Ishikawa (cell line): ENCODE data around the gene CEP95.

Source experiments
- CEBPB ChIP-seq: IDR thresholded peaks from 2 replicates; pipeline ENCODE4 v1.6.1; 2012
- CREB1 ChIP-seq: IDR thresholded peaks from 2 replicates; pipeline ENCODE4 v1.6.1; 2012; ENCODE audit warnings: low read depth
- EGR1 ChIP-seq: IDR thresholded peaks from 2 replicates; pipeline ENCODE4 v1.6.1; 2012
- EP300 ChIP-seq: IDR thresholded peaks from 2 replicates; pipeline ENCODE4 v1.6.1; 2012; ENCODE audit warnings: borderline replicate concordance
- FOXM1 ChIP-seq: IDR thresholded peaks from 2 replicates; pipeline ENCODE4 v1.6.1; 2012; ENCODE audit warnings: low read depth, borderline replicate concordance
- MAX ChIP-seq: IDR thresholded peaks from 2 replicates; pipeline ENCODE4 v1.6.1; 2012
- NFIC ChIP-seq: IDR thresholded peaks from 2 replicates; pipeline ENCODE4 v1.6.1; 2012
- RAD21 ChIP-seq: IDR thresholded peaks from 2 replicates; pipeline ENCODE4 v1.6.1; 2012; ENCODE audit warnings: low read depth
- REST ChIP-seq: IDR thresholded peaks from 2 replicates; pipeline ENCODE4 v1.6.1; 2012; ENCODE audit warnings: low read depth, mild to moderate bottlenecking
- TAF1 ChIP-seq: IDR thresholded peaks from 2 replicates; pipeline ENCODE4 v1.6.1; 2012; ENCODE audit warnings: low read depth, mild to moderate bottlenecking
- TCF12 ChIP-seq: IDR thresholded peaks from 2 replicates; pipeline ENCODE4 v1.6.1; 2012; ENCODE audit warnings: low read depth
- TEAD4 ChIP-seq: IDR thresholded peaks from 2 replicates; pipeline ENCODE4 v1.6.1; 2012
- USF1 ChIP-seq: IDR thresholded peaks from 2 replicates; pipeline ENCODE4 v1.6.1; 2012
- YY1 ChIP-seq: IDR thresholded peaks from 2 replicates; pipeline ENCODE4 v1.6.1; 2012; ENCODE audit warnings: low read depth
- ZBTB7A ChIP-seq: IDR thresholded peaks from 2 replicates; pipeline ENCODE4 v1.6.1; 2012; ENCODE audit warnings: low read depth

Gene CEP95

GRCh38 chr17:64535357-64535756 is 28.6 kb downstream of the CEP95 start:
- no peak for TF ChIP-seq CREB1

- TF ChIP-seq EP300 (no peak), RAD21 (no peak), USF1 (no peak), EGR1 (no peak), CREB1 (no peak), FOXM1 (no peak), TAF1 (no peak), TEAD4 (no peak), REST (no peak), ZBTB7A (no peak), YY1 (no peak), NFIC (no peak), MAX (no peak), CEBPB (no peak), TCF12 (no peak)
Measured at GRCh38 chr17:64536913-64537312, 30.1 kb downstream of the CEP95 start.

- TF ChIP-seq CEBPB (no peak), EP300 (no peak), RAD21 (no peak), TEAD4 (no peak), REST (no peak), TCF12 (no peak), FOXM1 (no peak), ZBTB7A (no peak), TAF1 (no peak), EGR1 (no peak)
Measured at GRCh38 chr17:64537488-64537887, 30.7 kb downstream of the CEP95 start.

GRCh38 chr17:64538508-64539130 is 31.8 kb downstream of the CEP95 start:
- no peak for TF ChIP-seq CREB1

GRCh38 chr17:64540118-64540776 is 33.5 kb downstream of the CEP95 start:
- TF ChIP-seq RAD21 (no peak), YY1 (no peak), CREB1 (no peak), MAX (no peak), ZBTB7A (no peak), TAF1 (no peak), FOXM1 (no peak)

GRCh38 chr17:64544742-64545141 is 38.0 kb downstream of the CEP95 start:
- no peak for TF ChIP-seq CREB1
- TF ChIP-seq RAD21, result no peak
- TF ChIP-seq TCF12, result no peak
- no peak for TF ChIP-seq ZBTB7A
- TF ChIP-seq REST, result no peak
- TF ChIP-seq MAX, result no peak
- no peak for TF ChIP-seq FOXM1
- TF ChIP-seq YY1, result no peak
- no peak for TF ChIP-seq EP300
- no peak for TF ChIP-seq CEBPB
- TF ChIP-seq EGR1, result no peak
- no peak for TF ChIP-seq USF1
- TF ChIP-seq NFIC, result no peak
- no peak for TF ChIP-seq TAF1
- no peak for TF ChIP-seq TEAD4
